ENCODE measurements around the gene TRIM32. TPM values are rescaled to one million over a fixed set of nuclear protein-coding genes. Genes with fewer than 3 reads are reported as not detected.

TRIM32 gene
- total RNA-seq, 1 experiment from 2014 or later: 11.6 TPM

GRCh38 chr9:116700279-116700678, 13.2 kb downstream of the TRIM32 start:
- ATAC-seq (no peak), DNase-seq (no peak)
- Histone ChIP-seq H3K36me3 (ENCODE audit: low read depth, low read length) (peaks cover 15% of the 10 kb centered on the region; the same call in 1 of the 2 replicates), H3K9me3 (ENCODE audit: low read length) (no peaks in the 10 kb centered on the region), H3K4me3 (ENCODE audit: low read length) (no peak overlapping the region), H4K20me1 (ENCODE audit: low read length) (no peaks in the 10 kb centered on the region), H3K27ac (ENCODE audit: low read length) (no peak overlapping the region), H2AFZ (ENCODE audit: low read length) (no peak overlapping the region), H3K27me3 (ENCODE audit: low read length) (no peaks in the 10 kb centered on the region), H3K79me2 (ENCODE audit: low read length) (peaks cover 8% of the 10 kb centered on the region), H3K4me2 (ENCODE audit: low read length) (no peak overlapping the region), H3F3A (ENCODE audit: low read length, unreplicated experiment) (no peaks in the 10 kb centered on the region), H3K4me1 (ENCODE audit: insufficient read depth, low read length) (peaks cover 13% of the 10 kb centered on the region), H3K9me2 (replicated peaks; ENCODE audit: low read length) (no peaks in the 10 kb centered on the region), H3K9ac (ENCODE audit: low read length) (no peak overlapping the region)
- POLR2A ChIA-PET (ENCODE audit: unreplicated experiment): no interaction called here
- intact Hi-C loops (cut with micrococcal nuclease): no loop called here
- CTCF ChIA-PET: no interaction called here
- TF ChIP-seq, protein P1, sequence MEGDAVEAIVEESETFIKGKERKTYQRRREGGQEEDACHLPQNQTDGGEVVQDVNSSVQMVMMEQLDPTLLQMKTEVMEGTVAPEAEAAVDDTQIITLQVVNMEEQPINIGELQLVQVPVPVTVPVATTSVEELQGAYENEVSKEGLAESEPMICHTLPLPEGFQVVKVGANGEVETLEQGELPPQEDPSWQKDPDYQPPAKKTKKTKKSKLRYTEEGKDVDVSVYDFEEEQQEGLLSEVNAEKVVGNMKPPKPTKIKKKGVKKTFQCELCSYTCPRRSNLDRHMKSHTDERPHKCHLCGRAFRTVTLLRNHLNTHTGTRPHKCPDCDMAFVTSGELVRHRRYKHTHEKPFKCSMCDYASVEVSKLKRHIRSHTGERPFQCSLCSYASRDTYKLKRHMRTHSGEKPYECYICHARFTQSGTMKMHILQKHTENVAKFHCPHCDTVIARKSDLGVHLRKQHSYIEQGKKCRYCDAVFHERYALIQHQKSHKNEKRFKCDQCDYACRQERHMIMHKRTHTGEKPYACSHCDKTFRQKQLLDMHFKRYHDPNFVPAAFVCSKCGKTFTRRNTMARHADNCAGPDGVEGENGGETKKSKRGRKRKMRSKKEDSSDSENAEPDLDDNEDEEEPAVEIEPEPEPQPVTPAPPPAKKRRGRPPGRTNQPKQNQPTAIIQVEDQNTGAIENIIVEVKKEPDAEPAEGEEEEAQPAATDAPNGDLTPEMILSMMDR (conservative IDR thresholded peaks at IDR 0.05; ENCODE audit: low read depth, low read length): no peak
- TF ChIP-seq EZH2 (IDR thresholded peaks at IDR 0.05; ENCODE audit: low read length, unreplicated experiment) (no peak), EZH2phosphoT487 (IDR thresholded peaks at IDR 0.05; ENCODE audit: borderline replicate concordance, low read length) (no peak)
- no TSS peak for BruUV-seq (replicated peaks)

GRCh38 chr9:116700882-116701865, 14.1 kb downstream of the TRIM32 start:
- CTCF ChIA-PET: no interaction called here
- Histone ChIP-seq H3K27me3 (ENCODE audit: low read length) (no peaks in the 10 kb centered on the region), H3K9me3 (ENCODE audit: low read length) (no peaks in the 10 kb centered on the region), H3K27ac (ENCODE audit: low read length) (no peak overlapping the region), H3K36me3 (ENCODE audit: low read depth, low read length) (peaks cover 15% of the 10 kb centered on the region; the same call in 1 of the 2 replicates), H4K20me1 (ENCODE audit: low read length) (no peaks in the 10 kb centered on the region), H3K9me2 (replicated peaks; ENCODE audit: low read length) (no peaks in the 10 kb centered on the region), H3K9ac (ENCODE audit: low read length) (no peak overlapping the region), H3K4me1 (ENCODE audit: insufficient read depth, low read length) (peaks cover 14% of the 10 kb centered on the region), H3K4me3 (ENCODE audit: low read length) (no peak overlapping the region), H2AFZ (ENCODE audit: low read length) (no peak overlapping the region), H3K79me2 (ENCODE audit: low read length) (no peaks in the 10 kb centered on the region), H3K4me2 (ENCODE audit: low read length) (no peak overlapping the region), H3F3A (ENCODE audit: low read length, unreplicated experiment) (no peaks in the 10 kb centered on the region)
- intact Hi-C loops (cut with micrococcal nuclease): no loop called here
- TF ChIP-seq EZH2phosphoT487 (IDR thresholded peaks at IDR 0.05; ENCODE audit: borderline replicate concordance, low read length) (no peak), EZH2 (IDR thresholded peaks at IDR 0.05; ENCODE audit: low read length, unreplicated experiment) (no peak)
- TF ChIP-seq, protein P1 (conservative IDR thresholded peaks at IDR 0.05; ENCODE audit: low read depth, low read length): no peak
- no TSS peak for BruUV-seq (replicated peaks)
- no peak for DNase-seq
- ATAC-seq: no peak
- POLR2A ChIA-PET (ENCODE audit: unreplicated experiment): no interaction called here

All from PC-3 (cell line).